SK-N-MC (cell line): ENCODE measurements around the gene WNT7A.

Source experiments
- EZH2 ChIP-seq: fragments of 200-600 bp; sonication (generic); IDR thresholded peaks from one replicate; pipeline ENCODE4 v1.6.1; 2017; ENCODE audit warnings: antibody characterized with exemption
- POLR2AphosphoS5 ChIP-seq: IDR thresholded peaks from 2 replicates; pipeline ENCODE4 v1.6.1; 2012; ENCODE audit warnings: mild to moderate bottlenecking, low read depth, low read length, borderline replicate concordance

GRCh38 chr3:13891492-13892073 lies 11.7 kb upstream of the WNT7A start:
- no peak for TF ChIP-seq POLR2AphosphoS5
- TF ChIP-seq EZH2 = no peak
